ENCODE measurements around the gene WBP2. TPM values are rescaled to one million over a fixed set of nuclear protein-coding genes. Genes with fewer than 3 reads are reported as not detected.

Gene WBP2
- total and polyA plus RNA-seq, 2 of the 13 experiments (the other 11 are each of a cell fraction or from before 2014, with no cell fraction given) = 29.2 to 29.5 TPM

DNA sequence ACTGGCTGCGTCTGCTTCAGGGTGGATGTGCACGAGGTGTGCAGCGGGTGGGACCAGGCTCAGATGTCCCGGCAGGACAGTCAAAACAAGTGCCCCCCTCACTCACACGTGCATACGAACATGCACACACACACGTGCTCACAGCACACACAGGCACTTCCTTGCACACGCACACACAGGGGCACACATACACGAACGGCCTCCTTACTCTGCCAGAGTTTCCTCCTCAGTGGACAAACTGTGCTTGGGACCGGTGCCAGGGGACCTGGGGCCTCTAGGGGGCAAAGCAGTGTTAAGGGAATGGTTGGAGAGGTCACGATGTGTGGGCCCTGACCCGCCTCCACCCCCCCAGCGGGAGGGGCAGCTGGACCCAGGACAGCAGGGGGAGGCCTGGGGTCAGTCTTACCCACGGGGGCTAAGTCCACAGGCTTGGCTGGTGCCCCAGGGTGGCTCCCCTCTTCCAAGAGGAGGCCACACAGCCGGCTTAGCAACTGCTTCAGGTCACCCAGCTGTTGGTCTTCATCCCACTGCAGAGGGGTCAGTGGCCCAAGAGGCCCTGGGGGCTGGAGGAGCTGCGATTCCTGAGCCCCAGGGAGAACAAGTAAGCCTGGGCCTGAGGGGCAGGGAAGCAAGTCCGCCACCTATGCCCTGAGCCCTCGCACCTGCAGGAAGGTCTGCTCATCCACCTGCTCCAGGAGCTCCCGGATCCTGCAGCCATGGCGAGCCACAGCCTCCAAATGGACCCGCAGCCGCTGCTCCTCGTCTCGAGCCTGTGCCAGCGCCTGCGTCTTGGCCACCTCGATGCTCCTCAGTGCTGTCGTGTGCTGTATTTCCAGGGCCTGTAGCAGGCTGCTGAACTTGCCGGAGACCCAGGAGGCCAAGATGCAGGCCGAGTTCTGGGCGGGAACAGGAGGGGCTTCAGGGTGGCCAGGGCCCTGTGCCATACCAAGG lies 36.7 kb upstream of the WBP2 start (continued):
- TF ChIP-seq ZNF142 (CRISPR knock-in tag; IDR thresholded peaks at IDR 0.05) (0 out of 2 replicates have a peak, but pooled peaks have one; percentile 19), HINFP (CRISPR knock-in tag; IDR thresholded peaks at IDR 0.05; ENCODE audit: low read depth) (0 out of 2 replicates have a peak, but pooled peaks have one; percentile 23), RORA (CRISPR knock-in tag; IDR thresholded peaks at IDR 0.05) (no peak), XRCC5 (optimal IDR thresholded peaks at IDR 0.05; ENCODE audit: low read length) (peak; percentile 23), ZNF180 (CRISPR knock-in tag; IDR thresholded peaks at IDR 0.05; ENCODE audit: borderline replicate concordance, low read depth) (peak; percentile 65; the same call in 1 of the 2 replicates), PRMT3 (CRISPR knock-in tag; IDR thresholded peaks at IDR 0.05; ENCODE audit: borderline replicate concordance, low read depth) (0 out of 2 replicates have a peak, but pooled peaks have one; percentile 81), ZNF660 (CRISPR knock-in tag; IDR thresholded peaks at IDR 0.05; ENCODE audit: borderline replicate concordance, low read depth) (no peak; the same call in 1 of the 2 replicates), HES4 (CRISPR knock-in tag; IDR thresholded peaks at IDR 0.05; ENCODE audit: borderline replicate concordance) (no peak; the same call in 1 of the 2 replicates), RCOR2 (CRISPR knock-in tag; IDR thresholded peaks at IDR 0.05) (peak; percentile 76; the same call in 1 of the 2 replicates), MEF2D (CRISPR knock-in tag; IDR thresholded peaks at IDR 0.05) (peak; percentile 10), NR2F6 (IDR thresholded peaks at IDR 0.05) (peak; percentile 93), NR2F6 (CRISPR knock-in tag; IDR thresholded peaks at IDR 0.05) (peak; percentile 93), ARHGAP35 (CRISPR knock-in tag; IDR thresholded peaks at IDR 0.05; ENCODE audit: borderline replicate concordance) (no peak; the same call in 1 of the 2 replicates), ZNF567 (CRISPR knock-in tag; IDR thresholded peaks at IDR 0.05; ENCODE audit: borderline replicate concordance) (no peak), SMYD3 (CRISPR knock-in tag; IDR thresholded peaks at IDR 0.05) (no peak)
- TF ChIP-seq, protein P1, sequence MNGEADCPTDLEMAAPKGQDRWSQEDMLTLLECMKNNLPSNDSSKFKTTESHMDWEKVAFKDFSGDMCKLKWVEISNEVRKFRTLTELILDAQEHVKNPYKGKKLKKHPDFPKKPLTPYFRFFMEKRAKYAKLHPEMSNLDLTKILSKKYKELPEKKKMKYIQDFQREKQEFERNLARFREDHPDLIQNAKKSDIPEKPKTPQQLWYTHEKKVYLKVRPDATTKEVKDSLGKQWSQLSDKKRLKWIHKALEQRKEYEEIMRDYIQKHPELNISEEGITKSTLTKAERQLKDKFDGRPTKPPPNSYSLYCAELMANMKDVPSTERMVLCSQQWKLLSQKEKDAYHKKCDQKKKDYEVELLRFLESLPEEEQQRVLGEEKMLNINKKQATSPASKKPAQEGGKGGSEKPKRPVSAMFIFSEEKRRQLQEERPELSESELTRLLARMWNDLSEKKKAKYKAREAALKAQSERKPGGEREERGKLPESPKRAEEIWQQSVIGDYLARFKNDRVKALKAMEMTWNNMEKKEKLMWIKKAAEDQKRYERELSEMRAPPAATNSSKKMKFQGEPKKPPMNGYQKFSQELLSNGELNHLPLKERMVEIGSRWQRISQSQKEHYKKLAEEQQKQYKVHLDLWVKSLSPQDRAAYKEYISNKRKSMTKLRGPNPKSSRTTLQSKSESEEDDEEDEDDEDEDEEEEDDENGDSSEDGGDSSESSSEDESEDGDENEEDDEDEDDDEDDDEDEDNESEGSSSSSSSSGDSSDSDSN (CRISPR knock-in tag; IDR thresholded peaks at IDR 0.05) = no peak
- TF ChIP-seq, protein P2, sequence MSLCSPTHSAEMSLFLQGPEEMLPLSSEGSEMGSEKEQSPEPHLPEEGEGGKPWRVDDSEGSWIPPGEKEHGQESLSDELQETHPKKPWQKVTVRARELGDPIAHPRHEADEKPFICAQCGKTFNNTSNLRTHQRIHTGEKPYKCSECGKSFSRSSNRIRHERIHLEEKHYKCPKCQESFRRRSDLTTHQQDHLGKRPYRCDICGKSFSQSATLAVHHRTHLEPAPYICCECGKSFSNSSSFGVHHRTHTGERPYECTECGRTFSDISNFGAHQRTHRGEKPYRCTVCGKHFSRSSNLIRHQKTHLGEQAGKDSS (CRISPR knock-in tag; IDR thresholded peaks at IDR 0.05; ENCODE audit: borderline replicate concordance, low read depth) = peak; percentile 55; the same call in 1 of the 2 replicates

All from HepG2 (cell line).